Measurements from ENCODE around the gene NATD1. TPM values are rescaled to one million over a fixed set of nuclear protein-coding genes. Genes with fewer than 3 reads are reported as not detected.

The NATD1 gene
- total RNA-seq, 1 donor from 2014 or later: 19.5 TPM

DNA sequence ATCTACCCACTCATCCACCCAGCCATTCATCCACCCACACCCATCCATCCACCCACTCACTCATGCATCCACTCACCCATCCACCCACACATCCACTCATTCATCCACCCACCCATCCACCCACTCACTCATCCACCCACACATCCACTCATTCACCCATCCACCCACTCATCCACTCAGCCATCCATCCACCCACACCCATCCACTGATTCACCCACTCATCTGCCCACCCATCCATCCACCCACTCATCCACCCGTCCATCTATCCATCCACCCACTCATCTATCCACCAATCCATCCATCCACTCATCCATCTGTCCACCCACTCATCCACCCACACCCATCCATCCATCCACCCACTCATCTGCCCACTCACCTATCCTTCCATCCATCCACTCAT lies 17.3 kb downstream of the NATD1 start:
- no peak overlapping the region for H3K4me3 ChIP-seq
- no peaks in the 10 kb centered on the region for H3K4me1 ChIP-seq
- intact Hi-C loops (cut with DNase I): no loop called here
- no peaks in the 10 kb centered on the region for H3K9me3 ChIP-seq
- TF ChIP-seq, protein P1, sequence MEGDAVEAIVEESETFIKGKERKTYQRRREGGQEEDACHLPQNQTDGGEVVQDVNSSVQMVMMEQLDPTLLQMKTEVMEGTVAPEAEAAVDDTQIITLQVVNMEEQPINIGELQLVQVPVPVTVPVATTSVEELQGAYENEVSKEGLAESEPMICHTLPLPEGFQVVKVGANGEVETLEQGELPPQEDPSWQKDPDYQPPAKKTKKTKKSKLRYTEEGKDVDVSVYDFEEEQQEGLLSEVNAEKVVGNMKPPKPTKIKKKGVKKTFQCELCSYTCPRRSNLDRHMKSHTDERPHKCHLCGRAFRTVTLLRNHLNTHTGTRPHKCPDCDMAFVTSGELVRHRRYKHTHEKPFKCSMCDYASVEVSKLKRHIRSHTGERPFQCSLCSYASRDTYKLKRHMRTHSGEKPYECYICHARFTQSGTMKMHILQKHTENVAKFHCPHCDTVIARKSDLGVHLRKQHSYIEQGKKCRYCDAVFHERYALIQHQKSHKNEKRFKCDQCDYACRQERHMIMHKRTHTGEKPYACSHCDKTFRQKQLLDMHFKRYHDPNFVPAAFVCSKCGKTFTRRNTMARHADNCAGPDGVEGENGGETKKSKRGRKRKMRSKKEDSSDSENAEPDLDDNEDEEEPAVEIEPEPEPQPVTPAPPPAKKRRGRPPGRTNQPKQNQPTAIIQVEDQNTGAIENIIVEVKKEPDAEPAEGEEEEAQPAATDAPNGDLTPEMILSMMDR (IDR thresholded peaks at IDR 0.05): no peak
- no peaks in the 10 kb centered on the region for H3K36me3 ChIP-seq
- DNase-seq (no peak), ATAC-seq (no peak)
- H3K27me3 ChIP-seq: no peaks in the 10 kb centered on the region
- H3K27ac ChIP-seq: no peak overlapping the region

DNA sequence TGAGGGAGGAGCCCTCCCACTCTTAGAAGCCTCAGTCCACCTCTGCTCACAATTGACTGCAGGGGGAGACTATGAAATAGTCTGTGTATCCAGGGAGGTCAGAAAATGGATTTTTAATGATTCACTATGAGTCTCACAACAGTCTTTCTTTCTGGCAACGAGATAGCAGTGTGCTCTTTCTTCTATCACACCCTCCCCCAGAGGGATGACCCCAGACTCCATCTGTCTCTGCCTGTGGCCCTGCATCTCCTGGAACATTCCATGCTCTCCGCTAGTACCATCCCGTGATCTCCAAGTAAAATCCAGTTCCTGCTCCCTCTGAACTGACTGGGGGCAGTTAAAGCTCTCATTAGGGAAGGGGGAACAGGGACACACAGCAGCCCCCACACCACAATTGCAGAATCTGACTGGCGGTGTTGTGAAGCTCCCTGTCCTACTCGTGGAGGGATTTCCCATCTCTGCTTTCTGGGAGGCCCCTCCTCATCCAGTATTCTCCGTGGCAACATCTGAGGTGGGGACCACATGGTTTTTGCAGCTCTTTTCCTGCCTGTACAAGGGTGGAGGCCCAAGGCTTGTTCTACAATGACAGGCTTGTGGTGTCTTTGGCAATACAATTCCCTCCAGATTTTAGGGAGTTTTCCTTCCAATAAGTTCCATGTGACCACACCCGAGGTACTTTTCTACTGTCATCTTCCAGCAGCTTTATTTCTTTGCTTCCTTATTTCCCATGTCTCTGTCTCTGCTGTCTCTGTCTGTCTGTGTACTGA lies 19.4 kb downstream of the NATD1 start:
- ATAC-seq (no peak), DNase-seq (no peak)
- Histone ChIP-seq H3K4me1 (no peaks in the 10 kb centered on the region), H3K36me3 (no peaks in the 10 kb centered on the region), H3K9me3 (no peaks in the 10 kb centered on the region), H3K4me3 (no peak overlapping the region), H3K27me3 (no peaks in the 10 kb centered on the region), H3K27ac (no peak overlapping the region)
- intact Hi-C loops (cut with DNase I): no loop called here
- TF ChIP-seq, protein P1 (IDR thresholded peaks at IDR 0.05): no peak

DNA sequence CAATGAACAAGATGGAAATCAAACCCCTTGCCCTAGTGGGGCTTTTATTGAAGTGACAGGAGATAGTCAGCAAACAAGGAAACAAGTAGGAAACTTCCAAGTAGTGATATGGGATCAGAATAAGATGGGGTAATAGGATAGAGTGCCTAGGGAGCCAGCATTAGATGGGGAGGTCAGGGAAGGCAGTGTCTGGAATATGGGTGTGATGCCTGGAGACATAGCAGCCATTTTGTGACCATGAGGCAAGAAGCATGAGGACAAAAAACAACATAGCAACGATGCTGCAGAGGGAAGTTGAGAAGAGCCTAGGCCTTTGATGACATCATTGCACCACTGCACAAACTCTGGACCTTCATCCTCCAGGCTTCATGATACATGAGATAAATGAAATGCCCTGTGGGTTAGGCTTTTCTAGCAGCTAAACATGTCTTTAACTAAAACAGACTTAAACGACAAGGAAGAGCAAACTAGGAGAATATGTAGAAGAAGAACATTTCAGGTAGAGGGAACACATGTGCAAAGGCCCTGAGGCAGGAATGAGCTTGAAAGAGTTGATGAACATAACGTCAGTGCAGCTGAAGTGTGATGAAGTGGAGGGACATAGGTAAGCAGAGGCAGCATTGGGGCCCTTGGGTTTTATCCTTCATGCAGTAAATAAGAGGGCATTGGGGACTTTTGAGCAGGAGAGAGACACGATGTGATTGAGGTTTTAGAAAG lies 21.0 kb downstream of the NATD1 start:
- TF ChIP-seq, protein P1 (IDR thresholded peaks at IDR 0.05): no peak
- Histone ChIP-seq H3K27ac (no peak overlapping the region), H3K36me3 (no peaks in the 10 kb centered on the region), H3K4me1 (no peaks in the 10 kb centered on the region), H3K9me3 (no peaks in the 10 kb centered on the region), H3K27me3 (no peaks in the 10 kb centered on the region), H3K4me3 (no peak overlapping the region)
- ATAC-seq (no peak), DNase-seq (no peak)
- intact Hi-C loops (cut with DNase I): no loop called here

DNA sequence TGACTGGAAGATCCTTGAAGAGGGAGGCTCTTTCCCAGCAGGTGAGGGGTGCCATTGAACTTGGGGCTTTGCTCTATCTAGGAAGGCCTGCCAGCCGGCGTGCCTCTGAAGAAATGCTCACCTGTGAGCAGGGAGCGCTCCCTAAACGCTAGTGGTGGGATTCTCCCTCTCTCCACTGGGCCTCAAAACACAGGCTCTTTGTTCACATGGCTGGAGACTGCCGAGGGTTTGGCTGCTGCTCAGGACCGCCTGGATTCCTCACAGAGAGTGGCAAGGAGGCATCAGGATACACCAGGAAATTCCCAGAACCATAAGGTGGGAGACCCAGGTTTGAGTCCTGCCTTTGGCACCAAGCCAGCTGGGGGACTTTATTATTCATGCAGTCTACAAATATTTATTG lies 21.7 kb downstream of the NATD1 start:
- H3K9me3 ChIP-seq: no peaks in the 10 kb centered on the region
- DNase-seq: no peak
- no peaks in the 10 kb centered on the region for H3K36me3 ChIP-seq
- H3K4me1 ChIP-seq: no peaks in the 10 kb centered on the region
- TF ChIP-seq, protein P1 (IDR thresholded peaks at IDR 0.05): no peak
- no peak overlapping the region for H3K27ac ChIP-seq
- no peak overlapping the region for H3K4me3 ChIP-seq
- intact Hi-C loops (cut with DNase I): no loop called here
- ATAC-seq: no peak
- no peaks in the 10 kb centered on the region for H3K27me3 ChIP-seq

DNA sequence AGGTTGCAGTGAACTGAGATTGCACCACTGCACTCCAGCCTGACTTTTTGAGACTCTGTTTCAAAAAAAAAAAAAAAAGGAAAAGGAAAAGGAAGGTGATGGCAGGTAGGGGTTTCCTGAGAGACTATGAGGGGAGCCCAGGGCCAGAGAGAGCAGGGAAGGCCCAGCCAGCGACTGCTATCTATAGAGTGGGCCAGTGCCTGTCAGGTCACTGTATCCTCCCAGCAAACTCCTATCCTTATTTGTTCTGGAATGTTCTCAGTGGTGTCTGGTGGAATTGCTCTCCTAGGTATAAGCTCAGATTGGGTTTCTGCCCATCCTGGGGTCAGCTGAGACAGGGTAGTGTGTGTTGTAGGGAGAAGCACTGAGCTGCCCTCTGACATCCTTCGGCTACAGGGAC lies 24.4 kb downstream of the NATD1 start:
- no peaks in the 10 kb centered on the region for H3K36me3 ChIP-seq
- TF ChIP-seq, protein P1 (IDR thresholded peaks at IDR 0.05): no peak
- no peaks in the 10 kb centered on the region for H3K27me3 ChIP-seq
- intact Hi-C loops (cut with DNase I): loop anchor here (10.0 kb wide), 1 partner anchor 64 kb away; no protein-coding TSS in a partner anchor
- H3K27ac ChIP-seq: no peak overlapping the region
- ATAC-seq: no peak
- no peak overlapping the region for H3K4me3 ChIP-seq
- no peaks in the 10 kb centered on the region for H3K9me3 ChIP-seq
- DNase-seq: no peak
- no peaks in the 10 kb centered on the region for H3K4me1 ChIP-seq
